Inflammatory macrophage (primary cell): ENCODE measurements around the gene GPX7.
"Not testable (repeated sequence)": the region's sequence is repeated elsewhere in the genome, so short reads cannot be mapped to it uniquely, and the experiment has no call there.

Source experiments
- DNase-seq, 2 donors: peaks; one replicate each; pipeline ENCODE4 v3.0.0-alpha.2; 2020 to 2022
- total RNA-seq, 18 experiments: gene quantifications; one replicate each; lab custom pipeline; 2026; ENCODE audit warnings: mixed read lengths in 6 of 18, inconsistent platforms in 2 of 18; lab: John Stamatoyannopoulos, UW

Gene GPX7
- 0.11 to 1.8 (median 0.63) reads per million in 18 experiments for total RNA-seq

- DNase-seq = peak; percentile 10 to 36
These were observed at the start of gene GPX7 for GRCh38 chr1:52601991-52602855. Gene GPX7, plus strand, starts transcription at chr1:52602371. Its CDS starts 39 bp downstream, at chr1:52602410.

GRCh38 chr1:52552505-52553361, 49.4 kb upstream of the GPX7 start, which contains the start of gene TUT4:
Gene TUT4, minus strand, starts transcription at chr1:52553092. Its CDS starts 26,812 bp downstream, at chr1:52526280.
- DNase-seq = peak; percentile 45 to 65

DNA sequence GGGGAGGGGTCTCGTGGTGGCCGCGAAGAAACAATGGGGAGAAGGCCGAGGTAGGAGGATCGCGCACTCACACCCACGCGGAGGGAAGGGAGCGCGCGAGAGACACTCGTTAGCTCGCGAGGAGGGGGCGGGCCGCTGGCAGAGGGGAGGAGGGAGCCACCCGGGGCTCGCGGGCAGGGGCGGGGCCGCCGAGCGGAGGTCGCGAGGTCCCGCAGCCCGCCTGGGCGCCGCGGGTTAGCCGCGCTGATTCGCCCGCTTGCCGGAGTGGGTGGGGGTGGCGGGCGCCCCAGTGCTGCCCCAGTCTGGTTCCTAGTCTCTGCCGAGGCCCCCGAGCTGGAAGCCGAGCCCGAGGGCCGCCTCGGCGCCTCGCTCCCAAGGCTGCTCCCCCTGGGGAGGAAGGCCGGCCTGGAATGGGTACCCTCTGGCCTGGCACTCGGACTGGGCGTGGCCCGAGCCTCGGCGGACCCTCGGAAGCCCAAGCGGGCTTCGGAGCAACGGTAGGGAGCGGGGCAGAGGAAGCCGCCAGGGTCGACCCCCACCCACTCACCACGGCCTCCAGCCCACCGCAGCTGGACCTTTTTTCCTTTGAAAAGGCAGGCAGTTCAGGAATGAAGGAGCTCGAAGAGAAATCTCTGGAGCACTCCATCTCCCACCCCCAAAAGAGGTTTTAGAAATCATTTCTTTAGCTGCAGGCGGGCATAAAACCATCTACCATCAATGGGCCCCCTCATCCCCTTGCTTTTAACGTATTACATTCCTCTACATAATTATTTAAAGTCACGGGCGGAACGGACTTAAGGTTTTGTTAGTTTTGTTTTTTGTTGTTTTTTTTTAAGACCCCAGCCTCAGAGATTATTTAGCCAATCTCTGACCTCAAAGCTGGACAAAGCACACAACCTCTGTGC, 48.6 kb upstream of the GPX7 start:
- DNase-seq = peak; percentile 72 to 85

GRCh38 chr1:52554267-52554640, 47.9 kb upstream of the GPX7 start:
- DNase-seq = no peak

DNA sequence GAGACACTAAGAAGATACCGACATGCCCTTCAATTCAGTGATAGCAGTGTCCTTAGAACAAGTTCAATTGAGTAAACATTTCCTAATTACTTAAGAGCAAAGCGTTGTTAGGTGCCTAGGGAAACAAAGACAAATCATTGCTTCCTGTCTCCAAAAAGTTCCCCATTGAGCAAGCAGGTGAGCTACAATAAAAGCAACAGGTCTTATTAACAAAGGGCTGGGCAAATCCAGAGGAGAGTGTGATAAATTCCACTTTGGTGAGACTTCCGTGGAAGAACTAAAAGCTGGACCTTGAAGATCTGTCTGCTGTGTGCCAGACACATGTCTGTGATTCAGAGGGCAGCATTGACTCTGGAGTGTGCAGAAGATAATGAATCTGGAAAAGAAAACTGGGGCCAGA, 47.4 kb upstream of the GPX7 start:
- DNase-seq = no peak

GRCh38 chr1:52556641-52557360, 45.4 kb upstream of the GPX7 start:
- no peak for DNase-seq

DNA sequence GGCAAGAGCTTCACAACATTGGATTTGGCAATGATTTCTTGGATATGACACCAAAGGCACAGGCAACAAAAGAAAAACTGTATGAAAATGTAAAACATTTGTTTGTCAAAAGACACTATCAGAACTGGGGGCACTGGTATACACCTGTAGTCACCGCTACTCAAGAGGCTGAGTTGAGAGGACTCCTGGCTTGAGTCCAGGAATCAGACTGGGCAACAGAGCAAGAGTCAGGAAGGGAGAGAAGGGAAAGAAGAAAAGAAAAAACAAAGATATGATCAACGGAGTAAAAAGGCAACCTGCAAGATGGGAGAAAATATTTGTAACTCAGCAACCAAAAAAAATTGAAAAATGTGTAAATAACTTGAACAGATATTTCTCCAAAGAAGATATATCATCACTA, 43.2 kb upstream of the GPX7 start:
- DNase-seq = no peak

GRCh38 chr1:52559875-52560274, 42.3 kb upstream of the GPX7 start:
- DNase-seq = no peak

DNA sequence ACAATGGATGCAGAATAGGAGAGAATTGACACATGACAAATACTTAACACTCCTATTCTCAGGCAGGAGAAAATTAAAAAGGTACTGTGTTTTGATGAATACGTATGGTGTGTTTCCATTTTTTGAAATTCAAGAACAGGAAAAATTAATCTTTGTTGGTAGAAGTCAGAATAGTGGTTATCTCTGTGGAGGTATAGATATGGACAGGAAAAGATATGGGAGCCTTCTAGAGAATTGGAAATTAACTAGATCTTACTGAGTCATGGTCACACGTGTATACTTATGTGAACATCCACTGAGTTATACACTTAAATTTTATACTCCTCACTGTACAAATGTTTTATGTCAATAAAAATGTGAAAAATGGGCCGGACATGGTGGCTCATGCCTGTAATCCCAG, 39.4 kb upstream of the GPX7 start:
- no peak for DNase-seq

DNA sequence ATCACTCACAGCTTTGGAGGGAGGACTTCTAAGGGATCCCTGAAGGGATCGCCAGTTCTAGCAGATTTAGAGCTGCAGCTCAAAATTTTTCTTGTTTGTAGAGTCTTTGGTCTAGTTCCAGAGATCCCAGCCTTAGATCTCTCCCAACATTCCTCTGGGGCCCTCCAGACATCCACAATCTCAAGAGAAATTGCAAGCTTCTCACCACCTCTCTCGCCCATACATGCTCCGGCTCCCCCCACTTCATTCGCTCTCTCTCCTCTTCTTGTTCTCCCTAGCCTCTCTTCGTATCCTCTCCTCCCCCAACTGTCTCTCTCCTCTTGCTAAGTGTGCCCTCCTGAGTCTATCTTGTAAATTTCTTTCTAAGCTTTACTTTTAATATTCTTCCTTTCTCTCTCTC, 34.2 kb upstream of the GPX7 start:
- DNase-seq = no peak

DNA sequence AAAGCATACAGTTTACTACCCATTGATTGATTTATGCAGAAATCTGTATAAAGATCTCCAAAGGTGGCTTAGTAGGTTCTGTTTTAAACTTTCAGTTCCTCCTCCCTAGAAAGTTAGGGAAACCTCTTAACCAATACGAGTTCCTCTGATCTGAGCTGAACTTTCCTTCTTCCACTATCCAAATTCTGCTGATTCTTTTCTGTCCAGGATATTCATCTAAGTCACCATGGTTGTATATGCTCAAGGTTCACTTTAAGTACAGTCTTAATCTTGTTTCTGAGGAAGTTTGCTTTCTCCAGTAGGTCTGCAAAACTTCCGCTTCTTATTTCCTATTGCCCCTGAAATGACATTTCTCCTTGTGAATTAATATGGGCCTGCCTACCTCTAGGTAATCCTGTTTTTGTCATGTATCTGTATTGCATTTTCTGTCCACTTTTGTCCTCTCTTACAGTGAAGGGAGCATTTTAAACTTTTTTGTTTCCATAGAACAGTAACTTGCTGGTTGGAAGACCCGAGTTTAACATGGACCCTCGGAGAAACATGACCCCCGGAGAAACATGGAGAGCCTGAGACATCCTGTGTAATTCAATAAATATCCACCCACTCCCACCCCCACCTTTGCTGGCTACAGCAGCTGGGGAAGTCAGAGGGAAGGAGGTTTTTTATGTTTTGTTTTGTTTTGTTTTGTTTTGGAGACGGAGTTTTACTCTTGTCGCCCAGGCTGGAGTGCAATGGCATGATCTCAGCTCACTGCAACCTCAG, 32.5 kb upstream of the GPX7 start:
- DNase-seq = peak; percentile 62 to 76

GRCh38 chr1:52571783-52572182, 30.4 kb upstream of the GPX7 start:
- DNase-seq = peak; percentile 33 to 60

DNA sequence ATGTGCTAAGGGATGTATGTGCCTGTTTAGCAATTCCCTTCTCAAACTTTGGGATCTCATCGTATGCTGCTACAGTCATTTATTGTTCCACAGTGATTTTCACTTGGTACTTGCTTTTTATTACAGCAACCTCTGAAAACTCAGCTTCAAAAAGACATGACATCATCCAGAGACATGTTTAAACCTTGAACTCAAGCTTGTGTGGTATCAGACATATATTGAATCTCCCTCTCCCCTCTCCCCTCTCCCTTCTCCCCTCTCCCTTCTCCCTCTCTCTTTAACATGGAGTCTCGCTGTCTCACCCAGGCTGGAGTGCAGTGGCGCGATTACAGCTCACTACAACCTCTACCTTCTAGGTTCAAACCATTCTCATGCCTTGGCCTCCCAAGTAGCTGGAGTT, 29.8 kb upstream of the GPX7 start:
- no peak for DNase-seq

GRCh38 chr1:52574594-52574993, 27.6 kb upstream of the GPX7 start:
- no peak for DNase-seq

GRCh38 chr1:52576074-52576473, 26.1 kb upstream of the GPX7 start:
- no peak for DNase-seq

GRCh38 chr1:52578066-52578465, 24.1 kb upstream of the GPX7 start:
- DNase-seq = not testable (repeated sequence)

GRCh38 chr1:52579415-52579814, 22.8 kb upstream of the GPX7 start:
- no peak for DNase-seq

GRCh38 chr1:52580283-52580682, 21.9 kb upstream of the GPX7 start:
- no peak for DNase-seq

DNA sequence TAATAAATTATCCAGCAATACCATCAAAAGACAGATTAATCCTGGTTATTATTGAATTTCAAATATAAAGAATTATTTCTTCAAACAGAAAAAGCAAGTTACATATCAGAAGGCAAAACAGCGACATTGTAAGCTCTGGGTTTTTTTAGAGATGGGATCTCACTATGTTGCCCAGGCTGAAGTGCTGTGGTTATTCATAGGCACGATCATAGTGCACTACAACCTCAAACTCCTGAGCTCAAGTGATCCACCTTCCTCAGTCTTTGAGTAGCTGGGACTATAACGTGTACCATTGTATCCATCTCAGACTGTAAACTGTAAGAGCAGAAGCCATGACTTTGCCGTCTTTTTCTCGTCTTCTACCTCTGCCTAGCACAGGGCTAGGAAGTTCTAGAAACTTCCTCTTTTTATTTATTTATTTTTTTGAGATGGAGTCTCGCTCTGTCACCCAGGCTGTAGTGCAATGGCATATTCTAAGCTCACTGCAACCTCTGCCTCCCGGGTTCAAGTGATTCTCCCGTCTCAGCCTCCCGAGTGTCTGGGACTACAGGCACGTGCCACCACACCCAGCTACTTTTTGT, 20.0 kb upstream of the GPX7 start:
- no peak for DNase-seq

- no peak for DNase-seq
These were observed 16.7 kb upstream of the GPX7 start for GRCh38 chr1:52585474-52585873.

- no peak for DNase-seq
These were observed 14.1 kb upstream of the GPX7 start for GRCh38 chr1:52588027-52588426.
